ENCODE results near the gene SH3BP4.

Gene SH3BP4

DNA sequence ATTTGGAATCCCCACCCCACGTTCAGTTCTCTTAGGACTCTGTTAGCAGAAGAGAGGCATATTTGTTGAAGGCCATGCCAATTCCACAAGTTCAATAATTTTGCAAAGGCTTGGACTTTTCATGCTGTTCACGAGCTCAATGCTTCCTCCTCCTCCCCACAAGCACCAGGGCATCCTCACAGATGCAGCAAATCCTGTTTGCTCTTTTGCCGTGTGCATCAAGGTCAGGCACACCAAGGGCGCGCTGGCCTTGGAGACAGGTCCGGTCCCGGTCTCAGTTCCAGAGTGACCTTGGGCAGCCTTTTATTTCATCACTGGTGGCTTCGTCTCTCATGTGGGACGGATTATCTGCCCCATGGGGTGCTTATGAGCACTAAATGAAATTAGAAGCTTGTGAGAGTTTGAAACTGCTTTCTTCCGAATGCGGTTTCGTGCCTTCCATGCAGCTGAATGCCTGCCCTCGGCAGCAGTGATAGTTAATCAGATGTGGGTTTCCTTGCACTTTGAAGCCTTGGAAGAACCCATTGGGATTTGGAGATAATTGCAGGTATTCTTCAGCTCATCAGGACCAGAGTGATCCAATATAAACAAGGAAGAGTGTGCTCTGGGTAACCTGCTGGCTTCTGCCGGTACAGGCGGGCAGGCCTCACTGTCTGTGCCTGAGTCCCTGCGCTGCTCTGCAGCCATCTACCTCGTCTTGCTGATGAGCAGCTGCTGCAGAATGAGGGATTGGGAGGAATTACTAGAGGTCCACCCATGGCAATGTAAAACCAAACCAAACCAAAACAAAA lies 140.8 kb downstream of the SH3BP4 start:
- H4K20me1 ChIP-seq: no peaks in the 10 kb centered on the region
- no peaks in the 10 kb centered on the region for H3K9me3 ChIP-seq
- no peak overlapping the region for H3K4me3 ChIP-seq
- H3K27me3 ChIP-seq: no peaks in the 10 kb centered on the region
- no peak for TF ChIP-seq Cebpa-rat (IDR thresholded peaks at IDR 0.05)
- no peak overlapping the region for H3K4me2 ChIP-seq
- H3K4me1 ChIP-seq: peaks cover 7% of the 10 kb centered on the region; the same call in 1 of the 2 replicates
- H3K36me3 ChIP-seq: no peaks in the 10 kb centered on the region
- H3K27ac ChIP-seq: no peak overlapping the region
- no peak overlapping the region for H3K9ac ChIP-seq

DNA sequence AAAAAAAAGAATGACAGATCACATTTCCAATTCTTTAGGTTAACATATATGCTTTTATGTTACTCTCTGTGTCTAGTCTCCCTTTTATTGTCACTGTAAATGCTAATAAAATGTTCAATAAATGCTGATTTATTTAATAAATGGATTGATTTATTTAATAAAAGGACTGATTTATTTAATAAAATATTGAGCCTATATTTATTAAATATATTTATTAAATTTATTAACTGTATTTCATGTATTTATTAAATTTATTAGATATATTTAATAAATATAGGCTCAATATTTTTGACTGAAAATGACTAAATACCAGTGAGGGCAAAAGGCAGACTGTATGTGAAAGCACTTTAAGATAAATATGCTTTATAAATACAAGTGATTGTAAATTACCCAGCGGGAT lies 142.6 kb downstream of the SH3BP4 start:
- H3K27me3 ChIP-seq: no peaks in the 10 kb centered on the region
- peaks cover 7% of the 10 kb centered on the region; the same call in 1 of the 2 replicates for H3K4me1 ChIP-seq
- no peaks in the 10 kb centered on the region for H4K20me1 ChIP-seq
- no peak overlapping the region for H3K27ac ChIP-seq
- H3K4me2 ChIP-seq: no peak overlapping the region
- H3K36me3 ChIP-seq: no peaks in the 10 kb centered on the region
- H3K4me3 ChIP-seq: no peak overlapping the region
- no peak for TF ChIP-seq Cebpa-rat (IDR thresholded peaks at IDR 0.05)
- H3K9me3 ChIP-seq: no peaks in the 10 kb centered on the region
- no peak overlapping the region for H3K9ac ChIP-seq

DNA sequence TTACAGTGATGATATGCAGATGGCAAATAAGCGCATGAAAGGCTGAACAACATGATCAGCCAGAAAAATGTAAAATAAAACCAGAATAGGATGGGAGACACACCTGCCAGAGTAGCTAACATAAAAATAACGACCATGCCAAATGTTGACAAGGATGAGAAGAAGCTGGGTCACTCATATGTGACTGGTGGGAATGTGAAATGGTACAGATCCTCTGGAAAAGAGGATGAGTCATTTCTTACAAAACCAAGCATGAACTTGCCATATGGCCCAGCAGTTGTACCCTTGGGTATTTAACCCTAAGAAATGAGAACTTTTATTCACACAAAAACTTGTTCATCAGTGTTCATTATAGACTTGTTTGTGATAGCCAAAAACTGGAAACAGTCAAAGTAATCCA lies 143.8 kb downstream of the SH3BP4 start:
- no peak for TF ChIP-seq Cebpa-rat (IDR thresholded peaks at IDR 0.05)
- Histone ChIP-seq H3K9ac (no peak overlapping the region), H3K36me3 (no peaks in the 10 kb centered on the region), H3K27ac (no peak overlapping the region), H3K9me3 (no peaks in the 10 kb centered on the region), H3K4me3 (no peak overlapping the region), H4K20me1 (no peaks in the 10 kb centered on the region), H3K4me2 (no peak overlapping the region), H3K4me1 (peaks cover 7% of the 10 kb centered on the region; the same call in 1 of the 2 replicates), H3K27me3 (no peaks in the 10 kb centered on the region)

DNA sequence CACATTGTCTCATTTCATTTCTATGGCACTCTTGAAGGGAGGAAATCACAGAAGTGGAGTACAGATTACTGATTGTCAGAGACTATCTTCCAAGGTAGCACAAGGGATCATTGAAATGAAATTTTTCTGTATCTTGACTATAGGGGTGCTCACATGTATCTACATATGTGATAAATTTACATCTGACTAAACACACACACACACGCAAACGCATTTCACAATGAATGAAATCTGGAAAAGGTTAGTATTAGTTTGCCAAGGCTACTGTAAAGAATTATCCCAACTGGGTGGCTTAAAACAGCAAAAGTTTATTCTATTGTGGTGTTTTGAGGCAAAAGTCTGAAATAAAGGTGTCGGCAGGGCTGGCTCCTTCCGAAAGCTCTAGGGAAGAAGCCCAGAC lies 144.6 kb downstream of the SH3BP4 start:
- Histone ChIP-seq H3K27me3 (no peaks in the 10 kb centered on the region), H3K27ac (no peak overlapping the region), H3K4me2 (no peak overlapping the region), H4K20me1 (no peaks in the 10 kb centered on the region), H3K4me3 (no peak overlapping the region), H3K9me3 (no peaks in the 10 kb centered on the region), H3K9ac (no peak overlapping the region), H3K4me1 (peaks cover 12% of the 10 kb centered on the region; the same call in 1 of the 2 replicates), H3K36me3 (no peaks in the 10 kb centered on the region)
- no peak for TF ChIP-seq Cebpa-rat (IDR thresholded peaks at IDR 0.05)

DNA sequence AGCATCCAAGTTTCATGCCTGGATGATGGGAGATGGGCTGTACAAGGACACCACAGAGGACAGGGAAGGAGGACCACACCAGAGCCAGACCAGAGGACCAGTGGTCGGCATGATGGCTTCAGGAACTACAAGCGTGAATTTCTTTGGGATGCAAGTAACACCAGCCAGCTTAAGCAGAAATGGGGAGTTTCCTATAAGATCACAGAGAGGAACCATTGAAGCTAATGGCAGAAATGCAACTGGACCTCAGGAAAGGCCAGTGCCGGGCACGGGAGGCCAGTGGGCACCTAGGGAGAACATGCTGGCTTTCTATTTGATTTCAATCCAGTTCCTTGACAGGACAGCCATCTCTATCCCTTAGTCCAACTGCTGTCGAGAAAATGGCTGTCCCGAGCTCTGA lies 145.4 kb downstream of the SH3BP4 start:
- no peaks in the 10 kb centered on the region for H3K36me3 ChIP-seq
- peaks cover 12% of the 10 kb centered on the region; the same call in 1 of the 2 replicates for H3K4me1 ChIP-seq
- H4K20me1 ChIP-seq: no peaks in the 10 kb centered on the region
- TF ChIP-seq Cebpa-rat (IDR thresholded peaks at IDR 0.05): no peak
- H3K4me3 ChIP-seq: no peak overlapping the region
- H3K4me2 ChIP-seq: no peak overlapping the region
- no peaks in the 10 kb centered on the region for H3K27me3 ChIP-seq
- no peak overlapping the region for H3K9ac ChIP-seq
- H3K9me3 ChIP-seq: no peaks in the 10 kb centered on the region
- no peak overlapping the region for H3K27ac ChIP-seq

DNA sequence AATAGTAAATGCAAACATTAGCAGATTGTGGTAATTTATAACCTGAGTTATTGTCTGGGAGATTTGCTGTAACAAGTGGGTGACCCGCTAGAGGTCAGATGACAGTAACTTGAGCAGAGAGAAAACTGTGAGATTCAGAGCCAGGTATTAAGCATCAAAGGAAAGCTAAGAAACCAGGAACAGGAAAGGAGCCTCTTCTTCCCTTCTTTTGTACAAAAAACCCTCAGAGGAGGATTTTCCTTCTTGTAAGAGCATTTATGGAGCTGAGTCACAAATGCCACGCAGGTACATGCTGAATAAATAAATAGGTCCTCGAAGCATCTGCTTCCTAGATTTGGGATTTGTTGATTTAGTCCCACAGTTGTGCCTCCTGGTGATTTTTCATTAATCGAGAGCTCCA lies 146.5 kb downstream of the SH3BP4 start:
- H3K4me1 ChIP-seq: peaks cover 12% of the 10 kb centered on the region; the same call in 1 of the 2 replicates

DNA sequence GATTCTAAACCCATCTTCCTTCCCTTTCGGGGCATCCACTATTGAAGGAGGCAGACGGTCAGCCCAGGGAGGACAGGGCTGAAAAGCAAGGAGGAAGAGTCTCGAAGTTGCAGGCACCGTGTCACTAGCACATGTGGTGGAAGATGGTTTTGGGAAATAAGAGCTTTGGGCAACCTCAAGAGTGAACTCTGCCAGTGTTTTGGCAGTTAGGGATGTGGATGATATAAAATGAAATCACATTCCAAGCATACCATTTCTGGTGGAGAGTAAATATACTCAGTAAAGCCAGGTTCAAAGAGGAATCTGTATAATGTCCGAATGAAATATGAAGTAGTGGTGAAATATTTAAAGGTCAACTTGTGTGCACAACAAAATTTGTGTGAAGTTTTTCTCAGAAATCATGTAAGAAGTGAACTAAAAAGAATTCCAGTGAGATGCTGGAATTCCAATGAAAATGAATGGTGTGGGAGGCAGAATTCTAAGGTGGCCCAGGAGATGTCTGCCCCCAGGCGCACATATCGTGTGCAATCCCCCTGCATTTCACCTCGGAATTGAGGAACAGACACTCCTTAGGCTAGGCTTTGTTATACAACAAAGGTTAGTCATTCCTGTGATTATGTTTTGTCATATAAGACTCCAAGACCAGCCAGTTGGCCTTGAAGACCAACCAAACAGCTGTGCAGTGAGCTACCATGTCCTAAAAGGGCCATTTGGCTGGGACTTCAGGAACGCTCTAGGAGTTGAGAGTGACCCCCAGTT lies 147.1 kb downstream of the SH3BP4 start:
- no peak for TF ChIP-seq Cebpa-rat (IDR thresholded peaks at IDR 0.05)
- Histone ChIP-seq H3K36me3 (no peaks in the 10 kb centered on the region), H3K9me3 (no peaks in the 10 kb centered on the region), H3K27me3 (no peaks in the 10 kb centered on the region), H3K4me3 (no peak overlapping the region), H3K27ac (no peak overlapping the region), H4K20me1 (no peaks in the 10 kb centered on the region), H3K4me1 (peaks cover 12% of the 10 kb centered on the region; the same call in 1 of the 2 replicates), H3K9ac (no peak overlapping the region), H3K4me2 (no peak overlapping the region)

More for the DNA sequence above, 146.5 kb downstream of the SH3BP4 start:
- Histone ChIP-seq H3K36me3 (no peaks in the 10 kb centered on the region), H3K9me3 (no peaks in the 10 kb centered on the region), H3K27ac (no peak overlapping the region), H3K4me3 (no peak overlapping the region), H4K20me1 (no peaks in the 10 kb centered on the region), H3K9ac (no peak overlapping the region), H3K27me3 (no peaks in the 10 kb centered on the region), H3K4me2 (no peak overlapping the region)
- no peak for TF ChIP-seq Cebpa-rat (IDR thresholded peaks at IDR 0.05)

DNA sequence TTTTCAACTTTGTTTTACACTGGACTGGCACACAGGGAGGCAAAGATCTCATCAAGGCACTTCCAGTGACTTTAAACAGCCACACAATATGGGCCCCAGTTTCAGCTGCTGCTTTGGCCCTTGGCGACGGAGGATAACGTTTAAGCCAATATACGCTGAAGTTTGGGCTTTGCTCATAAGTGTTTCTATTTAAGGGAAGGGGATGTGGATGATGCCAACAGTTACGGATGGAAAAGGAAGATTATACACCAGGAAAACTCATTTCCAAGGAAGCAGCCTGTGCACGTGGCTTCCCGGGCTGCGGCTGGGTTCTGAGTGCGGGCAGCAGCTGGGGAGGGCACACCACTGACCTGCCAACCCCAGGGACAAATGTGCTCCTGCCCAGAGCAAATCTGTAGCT lies 151.1 kb downstream of the SH3BP4 start:
- peaks cover 23% of the 10 kb centered on the region for H3K4me1 ChIP-seq
- no peaks in the 10 kb centered on the region for H4K20me1 ChIP-seq
- no peaks in the 10 kb centered on the region for H3K27me3 ChIP-seq
- H3K27ac ChIP-seq: no peak overlapping the region
- H3K9me3 ChIP-seq: no peaks in the 10 kb centered on the region
- H3K4me3 ChIP-seq: no peak overlapping the region
- H3K4me2 ChIP-seq: no peak overlapping the region
- H3K36me3 ChIP-seq: no peaks in the 10 kb centered on the region
- TF ChIP-seq Cebpa-rat (IDR thresholded peaks at IDR 0.05): no peak
- no peak overlapping the region for H3K9ac ChIP-seq

Data from BLaER1 (cell line).